ENCODE measurements around the gene IFNA4. TPM values are rescaled to one million over a fixed set of nuclear protein-coding genes. Genes with fewer than 3 reads are reported as not detected.

IFNA4 gene
- total RNA-seq, 2 donors from 2014 or later = not detected

- no peak for TF ChIP-seq CTCF (conservative IDR thresholded peaks at IDR 0.05)
- no peaks in the 10 kb centered on the region for H3K9me3 ChIP-seq (ENCODE audit: control insufficient read depth, low read length)
- WGBS, 2 experiments (ENCODE audit: insufficient coverage in 1 of 2, insufficient read length in 1 of 2) = 87% methylated on average over 2 of the region's 2 CpGs; no CpG with 5 or more reads in 1 of the 2 experiments
- no peaks in the 10 kb centered on the region for H3K27me3 ChIP-seq (ENCODE audit: control insufficient read depth, insufficient read depth, low read length, poor library complexity, severe bottlenecking)
- no peaks in the 10 kb centered on the region for H3K4me1 ChIP-seq (ENCODE audit: control insufficient read depth, insufficient read depth, low read length)
- H3K4me3 ChIP-seq (ENCODE audit: low read length) = no peak overlapping the region
- Mint-ChIP-seq H3K4me1 (peaks cover 2% of the 10 kb centered on the region), H3K9me3 (no peaks in the 10 kb centered on the region), H3K27ac (no peak overlapping the region), H3K27me3 (ENCODE audit: insufficient read depth) (no peaks in the 10 kb centered on the region), H3K4me3 (no peak overlapping the region), H3K36me3 (ENCODE audit: low read depth) (no peaks in the 10 kb centered on the region)
- no peak overlapping the region for H3K27ac ChIP-seq (ENCODE audit: low read depth, low read length)
- no peak for DNase-seq
- H3K36me3 ChIP-seq (ENCODE audit: control insufficient read depth, insufficient read depth, low read length) = no peaks in the 10 kb centered on the region
- H3K9ac ChIP-seq (ENCODE audit: extremely low read depth, low read length, poor library complexity, severe bottlenecking) = no peak overlapping the region
Measured at GRCh38 chr9:21155501-21155900, 31.9 kb downstream of the IFNA4 start.

GRCh38 chr9:21154018-21154608 is 33.3 kb downstream of the IFNA4 start:
- Histone ChIP-seq H3K4me3 (ENCODE audit: low read length) (no peak overlapping the region), H3K9ac (ENCODE audit: extremely low read depth, low read length, poor library complexity, severe bottlenecking) (no peak overlapping the region), H3K9me3 (ENCODE audit: control insufficient read depth, low read length) (no peaks in the 10 kb centered on the region), H3K4me1 (ENCODE audit: control insufficient read depth, insufficient read depth, low read length) (no peaks in the 10 kb centered on the region), H3K27me3 (ENCODE audit: control insufficient read depth, insufficient read depth, low read length, poor library complexity, severe bottlenecking) (no peaks in the 10 kb centered on the region), H3K27ac (ENCODE audit: low read depth, low read length) (no peak overlapping the region), H3K36me3 (ENCODE audit: control insufficient read depth, insufficient read depth, low read length) (no peaks in the 10 kb centered on the region)
- peak; percentile 62 for TF ChIP-seq CTCF (conservative IDR thresholded peaks at IDR 0.05)
- WGBS, 2 experiments (ENCODE audit: insufficient coverage in 1 of 2, insufficient read length in 1 of 2) = 0 to 11% methylated on average over 2 to 3 of the region's 3 CpGs
- no peaks in the 10 kb centered on the region for H3K27me3 Mint-ChIP-seq (ENCODE audit: insufficient read depth)
- peaks cover 2% of the 10 kb centered on the region for H3K4me1 Mint-ChIP-seq
- H3K4me3 Mint-ChIP-seq = no peak overlapping the region
- DNase-seq = peak; percentile 65
- H3K9me3 Mint-ChIP-seq = peaks cover under 1% of the 10 kb centered on the region
- no peaks in the 10 kb centered on the region for H3K36me3 Mint-ChIP-seq (ENCODE audit: low read depth)
- H3K27ac Mint-ChIP-seq = no peak overlapping the region

- H3K9ac ChIP-seq (ENCODE audit: extremely low read depth, low read length, poor library complexity, severe bottlenecking) = no peak overlapping the region
- TF ChIP-seq CTCF (conservative IDR thresholded peaks at IDR 0.05) = no peak
- H3K36me3 Mint-ChIP-seq (ENCODE audit: low read depth) = no peaks in the 10 kb centered on the region
- H3K4me3 ChIP-seq (ENCODE audit: low read length) = no peak overlapping the region
- H3K27ac Mint-ChIP-seq = no peak overlapping the region
- H3K4me1 ChIP-seq (ENCODE audit: control insufficient read depth, insufficient read depth, low read length) = no peaks in the 10 kb centered on the region
- H3K4me3 Mint-ChIP-seq = no peak overlapping the region
- H3K9me3 Mint-ChIP-seq = peaks cover 4% of the 10 kb centered on the region
- peaks cover 2% of the 10 kb centered on the region for H3K4me1 Mint-ChIP-seq
- no peaks in the 10 kb centered on the region for H3K36me3 ChIP-seq (ENCODE audit: control insufficient read depth, insufficient read depth, low read length)
- no peaks in the 10 kb centered on the region for H3K9me3 ChIP-seq (ENCODE audit: control insufficient read depth, low read length)
- peak; percentile 67 for DNase-seq
- 0 to 46% methylated on average over 1 to 3 of the region's 3 CpGs for WGBS, 2 experiments (ENCODE audit: insufficient coverage in 1 of 2, insufficient read length in 1 of 2)
- H3K27ac ChIP-seq (ENCODE audit: low read depth, low read length) = no peak overlapping the region
- H3K27me3 Mint-ChIP-seq (ENCODE audit: insufficient read depth) = peaks cover 2% of the 10 kb centered on the region
- no peaks in the 10 kb centered on the region for H3K27me3 ChIP-seq (ENCODE audit: control insufficient read depth, insufficient read depth, low read length, poor library complexity, severe bottlenecking)
Measured at GRCh38 chr9:21153336-21154017, 33.9 kb downstream of the IFNA4 start.
